Smooth muscle cell (in vitro differentiated cells): ENCODE results near the gene TAS2R42. TPM values are rescaled to one million over a fixed set of nuclear protein-coding genes. Genes with fewer than 3 reads are reported as not detected.

ENCODE experiments used
- DNase-seq: peaks from one replicate; lab custom pipeline; 2025; ENCODE audit not compliant: unreplicated experiment; lab: John Stamatoyannopoulos, UW
- H2AFZ ChIP-seq: fragments of 200-600 bp; sonication (generic); 2 replicates; pipeline ENCODE4 v1.6.0; 2016; ENCODE audit warnings: antibody characterized with exemption, low read depth, mild to moderate bottlenecking
- H3F3A ChIP-seq: fragments of 200-600 bp; sonication (generic); 2 replicates; pipeline ENCODE4 v1.6.0; 2017; ENCODE audit warnings: antibody characterized with exemption, low read depth
- H3K27ac ChIP-seq: fragments of 200-600 bp; sonication (generic); 2 replicates; pipeline ENCODE4 v1.5.1; 2016; ENCODE audit warnings: low read depth, mild to moderate bottlenecking
- H3K27me3 ChIP-seq: fragments of 200-600 bp; sonication (generic); 2 replicates; pipeline ENCODE4 v1.6.1; 2016; ENCODE audit warnings: low read depth, mild to moderate bottlenecking
- H3K36me3 ChIP-seq: fragments of 200-600 bp; sonication (generic); 2 replicates; pipeline ENCODE4 v1.5.1; 2016; ENCODE audit warnings: low read depth
- H3K4me1 ChIP-seq: fragments of 200-600 bp; sonication (generic); 2 replicates; pipeline ENCODE4 v1.5.1; 2016; ENCODE audit warnings: low read depth
- H3K4me2 ChIP-seq: fragments of 200-600 bp; sonication (generic); 2 replicates; pipeline ENCODE4 v1.6.0; 2016; ENCODE audit warnings: mild to moderate bottlenecking
- H3K4me3 ChIP-seq: fragments of 200-600 bp; sonication (generic); 2 replicates; pipeline ENCODE4 v1.5.1; 2016; ENCODE audit warnings: mild to moderate bottlenecking
- H3K79me2 ChIP-seq: fragments of 200-600 bp; sonication (generic); 2 replicates; pipeline ENCODE4 v1.6.0; 2016; ENCODE audit warnings: low read depth, mild to moderate bottlenecking
- H3K9ac ChIP-seq: fragments of 200-600 bp; sonication (generic); 2 replicates; pipeline ENCODE4 v1.6.0; 2016; ENCODE audit warnings: low read depth
- H3K9me3 ChIP-seq: fragments of 200-600 bp; sonication (generic); replicated peaks from 2 replicates; pipeline ENCODE4 v1.5.1; 2016; ENCODE audit warnings: low read depth
- H4K20me1 ChIP-seq: fragments of 200-600 bp; sonication (generic); 2 replicates; pipeline ENCODE4 v1.6.0; 2016; ENCODE audit warnings: low read depth
- CTCF ChIP-seq: fragments of 200-600 bp; sonication (generic); IDR thresholded peaks from 2 replicates; pipeline ENCODE4 v1.5.1; 2017; ENCODE audit warnings: borderline replicate concordance, mild to moderate bottlenecking, antibody characterized with exemption; ENCODE audit not compliant: insufficient read depth, poor library complexity, severe bottlenecking
- WGBS: methylation state at CpG from one replicate; pipeline ENCODE4 v1.1.7; 2016; ENCODE audit warnings: low lambda C conversion rate; 5-methylcytosine and 5-hydroxymethylcytosine counted together
- polyA plus RNA-seq: library from polyadenylated mRNA; unstranded; fragments of >200 nt; fragmentation: Nextera tagmentation; extraction: Ambion mirVana; gene quantifications from 2 replicates; pipeline ENCODE4 v1.2.1, GENCODE V29; 2016
- total RNA-seq: library from RNA; depleted of rRNA; stranded (reverse); fragments of >200 nt; gene quantifications from 2 replicates; pipeline ENCODE4 v1.2.3, GENCODE V29; 2014

The TAS2R42 gene
- total and polyA plus RNA-seq, 2 experiments from 2014 or later = not detected

GRCh38 chr12:11166300-11166699, 20.4 kb downstream of the TAS2R42 start:
- no peak overlapping the region for H3K4me2 ChIP-seq
- H3K79me2 ChIP-seq = peaks cover 95% of the 10 kb centered on the region
- no peaks in the 10 kb centered on the region for H3K27me3 ChIP-seq
- DNase-seq = no peak
- H3K27ac ChIP-seq = no peak overlapping the region
- H2AFZ ChIP-seq = no peak overlapping the region
- TF ChIP-seq CTCF = no peak
- no peaks in the 10 kb centered on the region for H3K9me3 ChIP-seq
- H3K4me3 ChIP-seq = no peak overlapping the region
- peaks cover 3% of the 10 kb centered on the region for H3K4me1 ChIP-seq
- peaks cover 6% of the 10 kb centered on the region for H3K36me3 ChIP-seq
- H3F3A ChIP-seq = no peaks in the 10 kb centered on the region
- peaks cover 73% of the 10 kb centered on the region for H4K20me1 ChIP-seq
- H3K9ac ChIP-seq = no peak overlapping the region

DNA sequence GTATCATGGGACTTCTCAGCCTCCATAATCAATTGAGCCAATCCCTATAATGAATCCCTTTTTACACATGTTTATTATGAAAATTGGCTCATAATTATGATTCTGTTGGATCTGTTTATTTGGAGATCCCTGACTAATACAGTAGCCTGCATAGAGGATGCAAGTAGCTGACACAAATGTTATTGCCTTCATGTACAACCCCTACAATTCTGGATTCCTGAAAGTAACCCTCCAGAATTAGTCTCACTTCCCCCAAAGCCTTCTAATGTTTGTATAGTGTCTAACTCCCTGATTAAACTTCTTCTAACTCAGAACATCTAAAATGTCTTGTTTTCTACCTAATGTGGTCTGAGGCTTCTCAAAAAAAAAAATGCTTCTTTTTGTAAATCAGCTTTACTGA, 22.4 kb downstream of the TAS2R42 start:
- no peaks in the 10 kb centered on the region for H3F3A ChIP-seq
- no peaks in the 10 kb centered on the region for H3K27me3 ChIP-seq
- H3K9me3 ChIP-seq = no peaks in the 10 kb centered on the region
- no peak overlapping the region for H3K4me3 ChIP-seq
- no peak overlapping the region for H3K27ac ChIP-seq
- no peaks in the 10 kb centered on the region for H3K4me1 ChIP-seq
- H2AFZ ChIP-seq = no peak overlapping the region
- peaks cover 98% of the 10 kb centered on the region for H3K79me2 ChIP-seq
- peaks cover 6% of the 10 kb centered on the region for H3K36me3 ChIP-seq
- no peak for TF ChIP-seq CTCF
- no peak overlapping the region for H3K4me2 ChIP-seq
- H3K9ac ChIP-seq = no peak overlapping the region
- H4K20me1 ChIP-seq = peaks cover 88% of the 10 kb centered on the region
- DNase-seq = no peak

- no peak overlapping the region for H3K4me3 ChIP-seq
- peaks cover 93% of the 10 kb centered on the region for H4K20me1 ChIP-seq
- H3K27me3 ChIP-seq = no peaks in the 10 kb centered on the region
- H3K4me2 ChIP-seq = no peak overlapping the region
- DNase-seq = no peak
- H2AFZ ChIP-seq = no peak overlapping the region
- no peaks in the 10 kb centered on the region for H3F3A ChIP-seq
- H3K79me2 ChIP-seq = peaks cover 100% of the 10 kb centered on the region
- H3K27ac ChIP-seq = no peak overlapping the region
- no peak overlapping the region for H3K9ac ChIP-seq
- H3K9me3 ChIP-seq = no peaks in the 10 kb centered on the region
- H3K36me3 ChIP-seq = peaks cover 6% of the 10 kb centered on the region
- no peak for TF ChIP-seq CTCF
- no peaks in the 10 kb centered on the region for H3K4me1 ChIP-seq
- 98% methylated on average over 1 of the region's 1 CpG for WGBS
Observed at GRCh38 chr12:11162502-11162901, 24.2 kb downstream of the TAS2R42 start.

DNA sequence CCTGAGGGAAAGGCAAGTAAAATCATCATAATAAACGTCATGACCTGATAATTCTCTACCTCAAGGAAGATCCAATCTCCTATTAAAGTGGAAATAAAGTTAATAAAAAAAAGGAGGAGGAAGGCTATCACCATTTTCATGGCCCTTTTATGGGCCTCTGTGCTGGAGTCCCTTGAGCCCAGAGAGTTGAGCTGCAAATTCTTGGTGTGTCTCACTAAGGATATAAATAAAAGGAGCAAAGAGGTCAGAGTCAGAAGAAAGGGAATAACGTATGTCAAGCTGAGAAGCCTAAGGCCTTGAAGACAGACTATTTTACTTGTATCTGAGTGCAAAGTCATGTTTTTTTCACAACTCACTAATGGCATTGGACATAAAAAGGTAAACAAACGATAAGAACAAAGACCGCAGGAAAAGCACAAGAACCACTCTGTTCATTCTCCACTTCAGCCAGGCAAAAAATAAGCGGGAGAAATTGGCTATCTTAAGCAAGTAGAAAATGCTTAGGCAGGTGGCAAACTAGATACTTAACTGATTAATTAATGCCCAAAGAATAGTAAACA, 27.8 kb downstream of the TAS2R42 start:
- Histone ChIP-seq H3K4me1 (no peaks in the 10 kb centered on the region), H3K9ac (no peak overlapping the region), H3K79me2 (peaks cover 98% of the 10 kb centered on the region), H2AFZ (no peak overlapping the region), H3K9me3 (no peaks in the 10 kb centered on the region), H3K4me3 (no peak overlapping the region), H3K36me3 (no peaks in the 10 kb centered on the region), H3K27me3 (no peaks in the 10 kb centered on the region), H4K20me1 (peaks cover 65% of the 10 kb centered on the region), H3K4me2 (no peak overlapping the region), H3F3A (no peaks in the 10 kb centered on the region), H3K27ac (no peak overlapping the region)
- TF ChIP-seq CTCF = no peak
- 58% methylated on average over 5 of the region's 5 CpGs for WGBS
- DNase-seq = no peak
